SH-SY5Y (cell line): ENCODE measurements around the gene PDZRN3.

ENCODE experiments used
- GATA2 ChIP-seq: IDR thresholded peaks from 2 replicates; pipeline ENCODE4 v1.6.1; 2011; ENCODE audit warnings: mild to moderate bottlenecking, low read depth, low read length
- GATA3 ChIP-seq: IDR thresholded peaks from 2 replicates; pipeline ENCODE4 v1.6.1; 2011; ENCODE audit warnings: low read depth, mild to moderate bottlenecking, low read length, moderate library complexity

The PDZRN3 gene

DNA sequence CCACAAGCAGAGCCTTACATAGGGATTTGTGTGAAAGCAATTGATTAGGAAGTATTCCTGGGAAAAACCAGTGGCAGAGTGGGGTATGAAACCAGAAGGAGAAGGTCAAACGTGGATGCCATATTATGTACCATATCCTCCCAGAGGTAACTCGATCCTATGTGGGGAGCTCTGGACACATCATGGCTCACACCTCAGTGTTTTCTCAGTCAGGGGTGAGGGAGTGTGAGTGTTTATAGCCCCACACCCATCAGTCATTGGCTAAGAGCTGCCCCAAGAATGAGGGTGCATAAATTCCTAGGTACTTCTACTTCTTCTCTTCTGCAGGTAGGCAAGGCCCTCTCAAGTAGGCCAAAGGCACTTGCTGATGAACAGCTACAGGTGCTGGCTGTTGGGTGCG, 28.2 kb upstream of the PDZRN3 start:
- TF ChIP-seq GATA3 (no peak), GATA2 (no peak)

GRCh38 chr3:73637042-73637441, 12.3 kb upstream of the PDZRN3 start:
- TF ChIP-seq GATA3 (no peak), GATA2 (no peak)

DNA sequence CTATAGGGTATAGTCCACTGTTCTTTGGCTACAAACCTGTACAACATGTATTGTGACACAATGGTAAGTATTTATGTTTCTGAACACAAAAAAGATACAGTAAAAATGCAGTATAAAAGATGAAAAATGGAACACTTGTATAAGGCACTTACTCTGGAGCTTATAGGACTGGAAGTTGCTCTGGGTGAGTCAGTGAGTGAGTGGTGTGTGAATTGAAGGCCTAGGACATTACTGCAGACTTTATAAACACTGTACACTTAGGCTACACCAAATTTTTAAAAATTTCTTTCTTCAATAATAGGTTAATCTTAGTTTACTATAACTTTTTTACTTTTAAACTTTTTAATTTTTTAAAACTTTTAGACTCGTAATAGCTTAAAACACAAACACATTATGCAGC, 10.5 kb upstream of the PDZRN3 start:
- TF ChIP-seq GATA2: no peak
- TF ChIP-seq GATA3: no peak

DNA sequence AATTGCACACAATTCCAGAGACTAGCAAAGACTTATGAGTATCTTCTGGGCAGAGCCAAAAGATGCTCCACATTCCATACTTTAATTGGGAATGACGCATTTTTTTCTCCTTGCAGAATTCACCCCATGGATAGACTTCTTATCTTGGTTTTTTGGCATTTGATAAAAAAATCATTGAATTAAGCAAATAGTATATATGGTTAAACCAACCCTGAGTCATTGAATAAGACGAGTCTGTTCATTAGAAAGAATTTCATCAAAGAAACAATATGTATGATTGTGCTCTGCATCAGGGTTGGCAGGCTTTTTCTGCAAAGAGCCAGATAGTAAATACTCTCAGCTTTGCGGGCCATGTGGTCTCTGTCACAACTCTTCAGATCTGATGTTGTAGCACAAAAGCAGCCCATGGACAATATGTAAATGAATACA, 9.2 kb upstream of the PDZRN3 start:
- TF ChIP-seq GATA3 (no peak), GATA2 (no peak)

GRCh38 chr3:73633453-73633852, 8.7 kb upstream of the PDZRN3 start:
- TF ChIP-seq GATA2 (no peak), GATA3 (no peak)

DNA sequence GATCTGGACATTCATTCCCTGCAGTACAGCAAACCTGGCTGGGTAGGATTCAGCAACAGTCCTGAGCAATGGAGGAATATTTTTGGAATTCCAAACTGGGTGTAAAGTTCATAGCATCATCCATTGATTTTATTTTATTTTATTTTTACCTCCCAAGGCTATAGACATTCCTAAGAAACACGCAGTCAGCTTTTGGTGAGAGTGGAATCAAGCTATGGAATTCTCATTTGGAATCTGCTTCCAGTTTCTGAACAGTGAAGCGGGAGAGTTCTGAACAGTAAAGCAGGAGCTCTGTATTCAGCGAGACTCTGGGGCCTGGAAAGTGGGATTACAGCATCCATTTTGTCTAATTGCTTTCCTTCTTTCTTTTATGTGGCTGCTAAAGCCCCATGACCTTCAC, 1.4 kb upstream of the PDZRN3 start:
- no peak for TF ChIP-seq GATA2
- TF ChIP-seq GATA3: no peak

- TF ChIP-seq GATA2 (no peak), GATA3 (no peak)
Observed at GRCh38 chr3:73624017-73624820, 522 bp downstream of the PDZRN3 start.

DNA sequence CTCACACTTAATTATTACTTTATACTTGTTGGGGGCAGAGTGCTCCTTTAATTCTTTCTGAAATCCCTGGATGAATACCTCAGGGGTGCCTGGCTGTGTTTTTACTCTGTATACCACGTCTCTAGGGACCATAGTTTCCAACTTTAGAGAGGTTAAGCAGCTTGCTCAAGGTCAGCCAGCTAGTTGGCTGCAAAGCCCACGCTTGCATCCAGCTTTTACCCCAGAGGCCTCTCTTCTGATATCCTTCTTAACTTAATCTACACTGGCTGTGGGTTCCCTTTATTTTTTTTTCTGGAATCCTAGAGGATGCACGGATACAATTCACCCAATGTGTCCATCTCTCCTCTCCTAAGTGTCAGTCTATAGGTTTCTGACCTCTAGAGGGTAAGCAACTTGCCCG, 1.4 kb downstream of the PDZRN3 start:
- no peak for TF ChIP-seq GATA3
- TF ChIP-seq GATA2: no peak

DNA sequence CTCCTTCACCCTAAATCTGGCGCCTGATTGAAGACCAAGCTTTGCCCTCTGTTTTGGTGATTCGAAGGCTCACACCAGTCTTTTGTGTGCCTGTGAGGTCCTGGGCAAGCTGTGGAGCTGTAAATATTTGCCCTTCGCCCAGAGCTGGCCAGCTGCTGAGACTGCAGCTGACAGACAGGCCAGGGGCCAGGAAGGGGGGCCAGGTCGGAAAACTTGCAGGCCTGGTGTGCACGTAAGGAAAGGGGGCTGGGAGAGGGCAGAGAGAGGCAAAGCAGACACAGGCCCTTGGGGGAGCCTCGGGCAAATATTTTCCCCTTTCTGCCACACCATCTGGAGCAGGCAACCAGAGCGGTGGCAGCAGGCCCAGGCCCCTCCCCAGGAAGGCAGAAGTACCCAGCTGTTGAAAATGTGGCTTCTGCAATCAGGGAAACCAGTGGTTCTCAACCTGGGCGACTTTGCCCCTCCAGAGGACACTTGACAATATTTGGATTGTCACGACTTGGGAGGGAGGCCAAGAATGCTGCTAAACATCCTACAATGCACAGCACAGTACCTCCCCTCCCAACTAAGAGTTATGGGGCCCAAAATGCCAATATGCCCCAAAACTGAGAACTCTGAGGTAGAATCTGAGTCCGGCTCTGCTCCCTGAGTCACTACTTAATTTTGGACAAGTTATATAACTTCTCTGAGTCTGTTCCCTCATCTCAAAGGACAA, 2.5 kb downstream of the PDZRN3 start:
- TF ChIP-seq GATA3 (no peak), GATA2 (no peak)

DNA sequence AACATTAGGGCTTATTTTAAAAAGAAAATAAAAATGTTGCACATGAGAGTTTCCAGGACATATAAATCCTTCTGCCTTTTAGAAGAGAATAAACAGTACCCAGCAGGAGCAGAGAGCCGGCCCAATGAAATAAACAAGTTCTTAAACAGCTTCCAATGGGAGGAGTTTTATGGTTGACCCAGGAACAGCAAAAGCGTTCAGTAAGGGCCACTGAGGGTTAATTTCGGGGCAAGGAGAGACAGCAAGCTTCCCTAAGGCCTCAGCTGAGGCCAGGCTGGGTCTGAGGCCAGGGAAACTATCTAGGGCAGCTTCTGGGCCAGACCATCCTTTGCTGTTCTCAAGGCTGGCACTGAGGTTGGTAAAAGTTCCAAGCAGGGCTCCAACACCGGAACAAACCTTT, 3.4 kb downstream of the PDZRN3 start:
- no peak for TF ChIP-seq GATA3
- no peak for TF ChIP-seq GATA2

DNA sequence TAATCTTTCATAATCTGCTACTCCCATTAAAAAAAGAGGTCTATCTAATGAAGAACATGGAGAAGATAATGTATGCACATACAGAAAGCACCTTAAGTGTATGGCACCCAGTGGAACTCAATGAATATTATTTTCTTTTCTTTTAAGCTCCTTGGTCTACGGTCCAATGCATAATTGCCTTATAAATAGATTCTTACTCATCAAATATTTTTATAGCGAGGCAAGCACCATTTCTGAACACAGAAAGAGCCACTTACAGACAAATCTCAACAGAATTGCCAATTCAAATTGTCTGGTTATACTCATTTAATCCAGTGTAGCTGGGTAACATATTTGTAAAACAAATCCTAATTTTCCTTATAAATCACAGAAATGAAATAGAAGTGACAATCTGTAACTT, 6.3 kb downstream of the PDZRN3 start:
- no peak for TF ChIP-seq GATA2
- TF ChIP-seq GATA3: no peak

DNA sequence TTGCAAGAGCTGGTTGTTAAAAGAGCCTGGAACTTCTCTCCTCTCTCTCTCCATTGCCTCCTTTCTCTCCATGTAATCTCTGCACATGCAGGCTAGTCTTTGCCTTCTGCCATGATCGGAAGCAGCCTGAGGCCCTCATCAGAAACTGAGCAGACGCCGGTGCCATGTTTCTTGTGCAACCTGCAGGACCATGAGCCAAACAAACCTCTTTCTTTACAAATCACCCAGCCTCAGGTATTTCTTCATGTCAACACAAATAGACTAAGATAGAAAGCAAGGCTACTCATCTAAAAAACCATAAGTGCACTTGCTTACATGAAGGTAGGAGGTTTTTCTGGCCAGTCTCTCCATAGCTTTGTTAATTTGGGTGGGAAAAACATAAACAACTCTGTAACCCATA, 8.7 kb downstream of the PDZRN3 start:
- TF ChIP-seq GATA3 (no peak), GATA2 (no peak)

GRCh38 chr3:73614419-73614818, 10.3 kb downstream of the PDZRN3 start:
- TF ChIP-seq GATA2 (no peak), GATA3 (no peak)

- TF ChIP-seq GATA2 (no peak), GATA3 (no peak)
Observed at GRCh38 chr3:73611176-73611575, 13.6 kb downstream of the PDZRN3 start.

DNA sequence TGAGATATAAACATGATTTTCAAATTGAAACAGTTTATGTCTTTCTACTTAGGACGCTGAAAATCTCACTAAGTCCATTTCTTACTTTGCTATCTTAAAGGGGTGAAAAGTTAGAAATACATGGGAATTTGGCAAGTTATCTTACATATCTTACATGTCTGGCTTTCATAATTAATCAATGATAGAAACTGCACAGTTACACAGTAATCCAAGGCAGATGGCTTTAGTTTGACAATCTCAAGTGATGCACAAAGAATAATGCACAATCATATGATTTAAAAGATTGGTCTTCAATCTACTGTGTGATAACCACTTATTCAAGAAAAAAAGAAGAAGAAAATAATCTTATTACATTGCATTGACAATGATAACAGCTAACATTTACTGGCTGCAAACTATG, 14.2 kb downstream of the PDZRN3 start:
- peak; percentile 66; the same call in 1 of the 2 replicates for TF ChIP-seq GATA3
- TF ChIP-seq GATA2: no peak
